PC-3 (cell line): ENCODE data around the gene UNC13C.

ENCODE experiments used
- EZH2 ChIP-seq: fragments of 300-600 bp; sonication (generic); IDR thresholded peaks from one replicate; pipeline ENCODE4 v1.6.1; 2017; ENCODE audit warnings: antibody characterized with exemption, mild to moderate bottlenecking, low read length; ENCODE audit not compliant: unreplicated experiment
- EZH2phosphoT487 ChIP-seq: fragments of 300-600 bp; sonication (generic); IDR thresholded peaks from 2 replicates; pipeline ENCODE4 v1.6.1; 2018; ENCODE audit warnings: mild to moderate bottlenecking, antibody characterized with exemption, low read length, borderline replicate concordance
- TF ChIP-seq, protein P1 (sequence below): fragments of 300-600 bp; sonication (generic); conservative IDR thresholded peaks from 2 replicates; pipeline ENCODE4 v1.5.1; 2017; ENCODE audit warnings: antibody characterized with exemption, low read depth, mild to moderate bottlenecking, low read length

DNA sequence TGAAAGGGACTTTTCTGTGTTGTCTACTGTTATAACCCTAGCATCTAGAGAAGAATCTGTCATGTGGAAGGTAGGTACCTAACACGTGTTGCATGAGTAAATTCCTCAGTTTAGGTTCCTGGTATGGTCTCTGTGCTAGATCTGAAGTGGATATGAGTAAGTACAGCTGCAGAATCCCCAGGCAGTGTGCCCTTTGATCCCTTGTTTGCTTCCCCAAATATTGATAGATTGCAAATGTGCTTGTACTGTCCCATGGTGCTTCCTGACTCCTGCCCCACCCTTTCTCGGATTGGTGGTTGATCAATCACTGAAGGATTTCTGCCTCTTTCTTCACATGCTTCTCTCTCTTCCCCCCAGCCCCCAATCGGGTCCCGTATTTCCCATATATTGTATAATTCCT lies 450.4 kb downstream of the UNC13C start:
- TF ChIP-seq, protein P1, sequence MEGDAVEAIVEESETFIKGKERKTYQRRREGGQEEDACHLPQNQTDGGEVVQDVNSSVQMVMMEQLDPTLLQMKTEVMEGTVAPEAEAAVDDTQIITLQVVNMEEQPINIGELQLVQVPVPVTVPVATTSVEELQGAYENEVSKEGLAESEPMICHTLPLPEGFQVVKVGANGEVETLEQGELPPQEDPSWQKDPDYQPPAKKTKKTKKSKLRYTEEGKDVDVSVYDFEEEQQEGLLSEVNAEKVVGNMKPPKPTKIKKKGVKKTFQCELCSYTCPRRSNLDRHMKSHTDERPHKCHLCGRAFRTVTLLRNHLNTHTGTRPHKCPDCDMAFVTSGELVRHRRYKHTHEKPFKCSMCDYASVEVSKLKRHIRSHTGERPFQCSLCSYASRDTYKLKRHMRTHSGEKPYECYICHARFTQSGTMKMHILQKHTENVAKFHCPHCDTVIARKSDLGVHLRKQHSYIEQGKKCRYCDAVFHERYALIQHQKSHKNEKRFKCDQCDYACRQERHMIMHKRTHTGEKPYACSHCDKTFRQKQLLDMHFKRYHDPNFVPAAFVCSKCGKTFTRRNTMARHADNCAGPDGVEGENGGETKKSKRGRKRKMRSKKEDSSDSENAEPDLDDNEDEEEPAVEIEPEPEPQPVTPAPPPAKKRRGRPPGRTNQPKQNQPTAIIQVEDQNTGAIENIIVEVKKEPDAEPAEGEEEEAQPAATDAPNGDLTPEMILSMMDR = no peak
- TF ChIP-seq EZH2 (no peak), EZH2phosphoT487 (no peak)
